Measurements from ENCODE around the gene OTUD7B.
"Not testable (repeated sequence)": the region's sequence is repeated elsewhere in the genome, so short reads cannot be mapped to it uniquely, and the experiment has no call there.

The OTUD7B gene

GRCh38 chr1:150010393-150011115, at the start of gene OTUD7B:
Gene OTUD7B (minus strand): TSS chr1:150010726. CDS start chr1:149977510, 33,216 bp downstream.
- DNase-seq (ENCODE audit: low read depth, low spot score): peak; percentile 37

GRCh38 chr1:150060260-150060659, 49.7 kb upstream of the OTUD7B start:
- no peak for DNase-seq (ENCODE audit: low read depth, low spot score)

- no peak for DNase-seq (ENCODE audit: low read depth, low spot score)
Measured at GRCh38 chr1:150056407-150056806, 45.9 kb upstream of the OTUD7B start.

GRCh38 chr1:150055507-150055906, 45.0 kb upstream of the OTUD7B start:
- not testable (repeated sequence) for DNase-seq (ENCODE audit: low read depth, low spot score)

GRCh38 chr1:150053926-150054325, 43.4 kb upstream of the OTUD7B start:
- DNase-seq (ENCODE audit: low read depth, low spot score): no peak

- not testable (repeated sequence) for DNase-seq (ENCODE audit: low read depth, low spot score)
Measured at GRCh38 chr1:150051905-150052412, 41.4 kb upstream of the OTUD7B start.

- DNase-seq (ENCODE audit: low read depth, low spot score): no peak
Measured at GRCh38 chr1:150051089-150051373, 40.5 kb upstream of the OTUD7B start.

- no peak for DNase-seq (ENCODE audit: low read depth, low spot score)
Measured at GRCh38 chr1:150049926-150050325, 39.4 kb upstream of the OTUD7B start.

GRCh38 chr1:150034336-150034735, 23.8 kb upstream of the OTUD7B start:
- no peak for DNase-seq (ENCODE audit: low read depth, low spot score)

- no peak for DNase-seq (ENCODE audit: low read depth, low spot score)
Measured at GRCh38 chr1:150028322-150028721, 17.8 kb upstream of the OTUD7B start.

GRCh38 chr1:150024156-150024555, 13.6 kb upstream of the OTUD7B start:
- no peak for DNase-seq (ENCODE audit: low read depth, low spot score)

- DNase-seq (ENCODE audit: low read depth, low spot score): no peak
Measured at GRCh38 chr1:150022357-150022756, 11.8 kb upstream of the OTUD7B start.

- DNase-seq (ENCODE audit: low read depth, low spot score): no peak
Measured at GRCh38 chr1:150021191-150021694, 10.7 kb upstream of the OTUD7B start.

GRCh38 chr1:150020711-150021110, 10.2 kb upstream of the OTUD7B start:
- DNase-seq (ENCODE audit: low read depth, low spot score): no peak

GRCh38 chr1:150018165-150018564, 7.6 kb upstream of the OTUD7B start:
- DNase-seq (ENCODE audit: low read depth, low spot score): no peak

- no peak for DNase-seq (ENCODE audit: low read depth, low spot score)
Measured at GRCh38 chr1:150017206-150017750, 6.8 kb upstream of the OTUD7B start.

GRCh38 chr1:150015651-150016131, 5.2 kb upstream of the OTUD7B start:
- DNase-seq (ENCODE audit: low read depth, low spot score): no peak

GRCh38 chr1:150012611-150013010, 2.1 kb upstream of the OTUD7B start:
- no peak for DNase-seq (ENCODE audit: low read depth, low spot score)

GRCh38 chr1:150009604-150010392, 728 bp downstream of the OTUD7B start:
- no peak for DNase-seq (ENCODE audit: low read depth, low spot score)

- no peak for DNase-seq (ENCODE audit: low read depth, low spot score)
Measured at GRCh38 chr1:150008699-150009098, 1.8 kb downstream of the OTUD7B start.

- DNase-seq (ENCODE audit: low read depth, low spot score): no peak
Measured at GRCh38 chr1:150006881-150007421, 3.6 kb downstream of the OTUD7B start.

- DNase-seq (ENCODE audit: low read depth, low spot score): no peak
Measured at GRCh38 chr1:150005606-150006005, 4.9 kb downstream of the OTUD7B start.

Measured in activated CD4-positive, CD25-positive, alpha-beta regulatory T cell treated with anti-CD3 and anti-CD28 coated beads, Interleukin-2, amount 50 U/mL, for 16 hours (primary cell).